H1 (cell line): Measurements from ENCODE around the gene ZNF425.

Experiments used
- POLR2AphosphoS5 ChIP-seq: IDR thresholded peaks from 2 replicates; pipeline ENCODE4 v1.6.1; 2011; ENCODE audit warnings: low read depth, low read length
- RNF2 ChIP-seq: fragments of 200-900, 300-1000 bp; sonication (generic); IDR thresholded peaks from 2 replicates; pipeline ENCODE4 v1.7.1; 2016; ENCODE audit warnings: borderline replicate concordance, low read depth, mild to moderate bottlenecking, antibody characterized with exemption, low read length; ENCODE audit not compliant: poor library complexity, severe bottlenecking; ENCODE audit errors: missing control alignments
- TF ChIP-seq, protein P1 (sequence below), 3 experiments: IDR thresholded peaks; 1 replicate in 2 of 3; 2 replicates in 1 of 3; pipeline versions ENCODE4 v1.5.1 to v1.6.1; 2011; ENCODE audit warnings: low read length in 3 of 3, mild to moderate bottlenecking in 3 of 3, inconsistent platforms in 2 of 3, low read depth in 1 of 3, moderate library complexity in 1 of 3; ENCODE audit not compliant: insufficient read depth in 1 of 3; ENCODE audit errors: control extremely low read depth in 1 of 3

DNA sequence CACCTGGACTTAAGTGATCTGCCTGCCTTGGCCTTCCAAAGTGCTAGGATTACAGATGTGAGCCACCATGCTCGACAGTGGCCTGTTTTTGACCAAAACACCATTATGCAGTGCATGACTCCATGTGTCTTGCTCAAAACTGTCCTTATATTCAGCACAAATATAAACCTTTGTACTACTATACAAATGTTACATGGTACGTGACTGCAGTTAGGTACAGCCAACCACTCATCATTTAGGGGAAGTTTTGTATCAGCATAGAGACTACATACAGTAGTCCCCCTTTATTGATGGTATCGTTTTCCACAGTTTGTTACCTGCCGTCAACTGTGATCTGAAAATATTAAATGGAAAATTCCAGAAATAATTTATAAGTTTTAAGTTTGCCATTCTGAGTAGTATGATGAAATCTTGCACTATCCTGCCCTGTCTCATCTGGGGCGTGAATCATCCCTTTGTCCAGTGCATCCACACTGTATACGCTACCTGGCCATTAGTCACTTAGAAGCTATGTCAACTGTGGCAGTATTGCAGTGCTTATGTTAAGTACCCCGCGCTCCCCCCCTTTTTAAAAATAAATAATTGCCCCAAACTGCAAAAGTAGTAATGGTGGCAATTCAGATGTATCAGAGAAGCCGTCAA is 45.9 kb upstream of the ZNF425 start:
- TF ChIP-seq, protein P1, sequence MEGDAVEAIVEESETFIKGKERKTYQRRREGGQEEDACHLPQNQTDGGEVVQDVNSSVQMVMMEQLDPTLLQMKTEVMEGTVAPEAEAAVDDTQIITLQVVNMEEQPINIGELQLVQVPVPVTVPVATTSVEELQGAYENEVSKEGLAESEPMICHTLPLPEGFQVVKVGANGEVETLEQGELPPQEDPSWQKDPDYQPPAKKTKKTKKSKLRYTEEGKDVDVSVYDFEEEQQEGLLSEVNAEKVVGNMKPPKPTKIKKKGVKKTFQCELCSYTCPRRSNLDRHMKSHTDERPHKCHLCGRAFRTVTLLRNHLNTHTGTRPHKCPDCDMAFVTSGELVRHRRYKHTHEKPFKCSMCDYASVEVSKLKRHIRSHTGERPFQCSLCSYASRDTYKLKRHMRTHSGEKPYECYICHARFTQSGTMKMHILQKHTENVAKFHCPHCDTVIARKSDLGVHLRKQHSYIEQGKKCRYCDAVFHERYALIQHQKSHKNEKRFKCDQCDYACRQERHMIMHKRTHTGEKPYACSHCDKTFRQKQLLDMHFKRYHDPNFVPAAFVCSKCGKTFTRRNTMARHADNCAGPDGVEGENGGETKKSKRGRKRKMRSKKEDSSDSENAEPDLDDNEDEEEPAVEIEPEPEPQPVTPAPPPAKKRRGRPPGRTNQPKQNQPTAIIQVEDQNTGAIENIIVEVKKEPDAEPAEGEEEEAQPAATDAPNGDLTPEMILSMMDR (IDR thresholded peaks at IDR 0.05; ENCODE audit: control extremely low read depth in 1 of 3, insufficient read depth in 1 of 3, low read depth in 1 of 3, low read length in 3 of 3): no peak
- TF ChIP-seq POLR2AphosphoS5: no peak
- TF ChIP-seq RNF2: no peak
